Esophagus (tissue), 2 donors: ENCODE results near the gene SNX25. TPM values are rescaled to one million over a fixed set of nuclear protein-coding genes. Genes with fewer than 3 reads are reported as not detected.
"Not testable (repeated sequence)": the region's sequence is repeated elsewhere in the genome, so short reads cannot be mapped to it uniquely, and the experiment has no call there.

Experiments used
- H3K27ac ChIP-seq, 2 donors: one replicate each; pipeline ENCODE4 v1.5.1; 2013; ENCODE audit warnings: low read depth in 2 of 2, mild to moderate bottlenecking in 2 of 2, inconsistent platforms in 1 of 2, low read length in 1 of 2, moderate library complexity in 1 of 2
- H3K27me3 ChIP-seq, 2 donors: one replicate each; pipeline ENCODE4 v1.6.1; 2013; ENCODE audit warnings: low read length in 2 of 2, control low read depth in 1 of 2, mild to moderate bottlenecking in 1 of 2; ENCODE audit not compliant: insufficient read depth in 2 of 2, control insufficient read depth in 1 of 2
- H3K36me3 ChIP-seq, 2 donors: one replicate each; pipeline ENCODE4 v1.6.1; 2013; ENCODE audit warnings: low read length in 1 of 2; ENCODE audit not compliant: control insufficient read depth in 2 of 2, insufficient read depth in 2 of 2
- H3K4me1 ChIP-seq, 2 donors: one replicate each; pipeline ENCODE4 v1.6.1; 2013; ENCODE audit warnings: low read length in 1 of 2; ENCODE audit not compliant: control insufficient read depth in 2 of 2, insufficient read depth in 2 of 2
- H3K4me3 ChIP-seq, 2 donors: one replicate each; pipeline ENCODE4 v1.5.1; 2013; ENCODE audit warnings: low read length in 2 of 2, mild to moderate bottlenecking in 2 of 2, low read depth in 1 of 2, moderate library complexity in 1 of 2
- H3K9me3 ChIP-seq, 2 donors: one replicate each; pipeline ENCODE4 v1.6.1; 2013; ENCODE audit warnings: mild to moderate bottlenecking in 2 of 2, low read depth in 1 of 2, low read length in 1 of 2, moderate library complexity in 1 of 2; ENCODE audit not compliant: control insufficient read depth in 2 of 2, insufficient read depth in 1 of 2
- WGBS, 2 donors: extraction: QIAGEN DNeasy Blood & Tissue Kit; methylation state at CpG; one replicate each; pipeline ENCODE4 v1.1.7; 2013; 5-methylcytosine and 5-hydroxymethylcytosine counted together
- polyA plus RNA-seq, 2 donors: library from polyadenylated mRNA; stranded (reverse); fragments of 200-250 nt; gene quantifications; one replicate each; pipeline ENCODE4 v1.2.3, GENCODE V29; 2013
- donor health status: healthy with polysubstance abuse.
- donor health status: Bipolar disorder and iron deficiency.

The SNX25 gene
- polyA plus RNA-seq, 2 donors: 3.5 to 4.4 TPM

GRCh38 chr4:185358514-185358913 is 149.1 kb downstream of the SNX25 start:
- H3K4me1 ChIP-seq: no peaks in the 10 kb centered on the region
- 80 to 83% methylated on average over 4 of the region's 4 CpGs for WGBS, 2 donors
- H3K4me3 ChIP-seq: no peak overlapping the region
- no peaks in the 10 kb centered on the region for H3K9me3 ChIP-seq
- no peak overlapping the region for H3K27ac ChIP-seq
- H3K36me3 ChIP-seq: no peaks in the 10 kb centered on the region
- no peaks in the 10 kb centered on the region for H3K27me3 ChIP-seq

- no peak overlapping the region for H3K4me3 ChIP-seq
- 96% methylated on average over 4 of the region's 4 CpGs for WGBS, 2 donors
- no peaks in the 10 kb centered on the region for H3K27me3 ChIP-seq
- H3K9me3 ChIP-seq: no peaks in the 10 kb centered on the region
- no peaks in the 10 kb centered on the region for H3K4me1 ChIP-seq
- no peaks in the 10 kb centered on the region for H3K36me3 ChIP-seq
- no peak overlapping the region for H3K27ac ChIP-seq
Measured at GRCh38 chr4:185358959-185359358, 149.6 kb downstream of the SNX25 start.

DNA sequence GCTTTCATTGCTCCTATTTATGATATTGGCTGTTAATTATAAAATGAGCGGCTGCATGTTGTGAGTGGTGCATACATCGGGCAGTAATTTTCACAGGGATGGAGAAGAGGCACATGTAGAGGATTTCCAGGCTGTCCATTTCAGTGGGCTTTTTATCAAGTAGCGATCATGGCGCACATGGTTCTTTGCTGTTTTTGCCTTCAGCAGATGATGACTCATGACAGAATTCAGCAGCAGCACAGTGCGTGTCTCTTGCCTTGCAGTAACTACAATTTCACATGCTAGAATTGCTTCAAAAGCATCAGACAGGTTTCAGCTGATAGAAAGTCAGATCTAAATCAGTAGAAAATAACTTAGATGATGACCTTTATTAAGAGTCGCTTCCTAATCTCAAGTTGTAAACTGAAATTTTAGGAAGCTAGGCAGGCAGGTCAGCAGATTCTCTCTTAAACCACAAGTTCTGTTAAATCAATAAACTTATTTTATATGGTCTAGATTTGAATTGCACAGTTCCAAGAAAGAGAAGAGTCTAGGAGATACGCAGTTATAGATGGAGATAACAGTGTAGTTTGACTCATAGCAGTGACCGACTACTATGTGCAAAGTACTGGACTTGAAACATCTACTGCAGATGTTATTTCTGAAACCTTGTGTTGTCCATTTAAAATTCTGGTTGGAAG is 150.5 kb downstream of the SNX25 start:
- no peaks in the 10 kb centered on the region for H3K9me3 ChIP-seq
- no peaks in the 10 kb centered on the region for H3K27me3 ChIP-seq
- 95 to 96% methylated on average over 8 of the region's 8 CpGs for whole genome bisulfite sequencing, 2 donors
- H3K27ac ChIP-seq: no peak overlapping the region
- H3K4me1 ChIP-seq: no peaks in the 10 kb centered on the region
- H3K36me3 ChIP-seq: no peaks in the 10 kb centered on the region
- no peak overlapping the region for H3K4me3 ChIP-seq

DNA sequence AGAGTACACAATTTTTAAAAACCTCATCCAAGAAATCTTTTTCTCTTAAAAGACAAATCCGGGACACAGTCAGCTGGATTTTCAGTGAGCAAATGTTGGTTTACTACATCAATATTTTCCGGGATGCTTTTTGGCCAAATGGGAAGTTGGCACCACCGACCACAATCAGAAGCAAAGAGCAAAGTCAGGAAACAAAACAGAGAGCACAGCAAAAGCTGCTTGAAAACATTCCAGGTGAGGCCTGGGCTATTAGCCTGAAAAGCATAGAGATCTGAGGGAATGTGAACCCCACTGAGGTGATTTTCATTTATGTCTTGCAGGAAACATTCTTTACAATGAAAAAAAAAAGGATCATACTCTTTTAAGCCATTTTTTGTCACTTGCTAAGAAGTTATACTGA is 152.5 kb downstream of the SNX25 start:
- 76 to 82% methylated on average over 3 of the region's 3 CpGs for WGBS, 2 donors
- no peak overlapping the region for H3K27ac ChIP-seq
- H3K4me3 ChIP-seq: no peak overlapping the region
- H3K27me3 ChIP-seq: no peaks in the 10 kb centered on the region
- H3K9me3 ChIP-seq: no peaks in the 10 kb centered on the region
- no peaks in the 10 kb centered on the region for H3K36me3 ChIP-seq
- no peaks in the 10 kb centered on the region for H3K4me1 ChIP-seq

- H3K27me3 ChIP-seq, H3K4me3 ChIP-seq, H3K27ac ChIP-seq, H3K36me3 ChIP-seq, H3K4me1 ChIP-seq, H3K9me3 ChIP-seq: not testable (repeated sequence)
- 74 to 83% methylated on average over 6 of the region's 6 CpGs for WGBS, 2 donors
Measured at GRCh38 chr4:185362570-185362969, 153.2 kb downstream of the SNX25 start.

GRCh38 chr4:185363251-185363650 is 153.9 kb downstream of the SNX25 start:
- no peaks in the 10 kb centered on the region for H3K4me1 ChIP-seq
- H3K4me3 ChIP-seq: no peak overlapping the region
- H3K27me3 ChIP-seq: no peaks in the 10 kb centered on the region
- no peak overlapping the region for H3K27ac ChIP-seq
- no peaks in the 10 kb centered on the region for H3K9me3 ChIP-seq
- WGBS, 2 donors: 69 to 71% methylated on average over 3 of the region's 3 CpGs
- H3K36me3 ChIP-seq: peaks cover 0 to 2% of the 10 kb centered on the region in 2 donors

DNA sequence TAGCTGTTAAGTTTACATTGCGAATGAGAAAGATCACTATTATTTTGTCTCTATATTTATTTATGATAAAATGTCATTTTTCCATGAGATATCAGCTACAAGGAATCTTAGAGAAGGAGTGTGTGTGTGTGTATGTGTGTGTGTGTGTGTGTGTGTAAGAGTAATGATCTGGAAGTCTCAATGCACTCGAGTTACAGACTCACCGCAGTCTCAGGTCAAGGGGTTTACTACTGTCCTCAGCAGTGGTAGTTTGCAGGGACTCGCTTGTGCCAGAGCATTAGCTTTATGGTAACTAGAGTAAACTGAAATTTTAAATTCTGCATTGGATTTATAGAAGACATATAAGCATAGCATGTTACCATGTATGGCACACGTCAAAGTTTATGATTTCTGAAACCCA is 155.5 kb downstream of the SNX25 start:
- no peak overlapping the region for H3K4me3 ChIP-seq
- WGBS, 2 donors: 93 to 96% methylated on average over 5 of the region's 5 CpGs

DNA sequence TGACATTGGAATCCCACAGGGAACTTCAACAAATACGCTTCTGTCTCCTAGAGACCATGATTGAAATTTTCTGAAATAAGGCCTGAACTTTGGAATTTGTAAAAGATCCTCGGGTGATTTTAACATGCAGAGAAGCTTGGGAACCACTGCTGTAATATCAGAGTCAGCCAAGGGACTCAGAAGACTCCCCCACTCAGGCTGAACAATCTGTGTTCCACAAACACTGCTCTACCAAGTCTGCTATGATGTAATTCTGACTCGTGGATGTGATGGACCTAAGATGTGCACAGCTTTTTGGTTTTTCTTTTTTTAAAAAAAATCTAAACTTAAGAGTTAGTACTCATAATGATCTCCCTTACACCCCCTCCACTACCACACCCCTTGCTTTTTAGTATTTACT is 160.3 kb downstream of the SNX25 start:
- Histone ChIP-seq H3K4me1 (no peaks in the 10 kb centered on the region), H3K9me3 (no peaks in the 10 kb centered on the region), H3K27ac (no peak overlapping the region), H3K4me3 (no peak overlapping the region), H3K36me3 (peaks cover 0 to 9% of the 10 kb centered on the region in 2 donors), H3K27me3 (no peaks in the 10 kb centered on the region)
- 80 to 86% methylated on average over 3 of the region's 3 CpGs for WGBS, 2 donors

More for the DNA sequence above, 155.5 kb downstream of the SNX25 start:
- H3K36me3 ChIP-seq: peaks cover 0 to 3% of the 10 kb centered on the region in 2 donors
- H3K27ac ChIP-seq: no peak overlapping the region
- H3K27me3 ChIP-seq: no peaks in the 10 kb centered on the region
- no peaks in the 10 kb centered on the region for H3K9me3 ChIP-seq
- H3K4me1 ChIP-seq: no peaks in the 10 kb centered on the region

- Histone ChIP-seq H3K9me3 (no peaks in the 10 kb centered on the region), H3K27ac (no peak overlapping the region), H3K27me3 (no peaks in the 10 kb centered on the region), H3K4me1 (no peaks in the 10 kb centered on the region), H3K4me3 (no peak overlapping the region), H3K36me3 (peaks cover 0 to 9% of the 10 kb centered on the region in 2 donors)
- WGBS, 2 donors: 97 to 99% methylated on average over 11 of the region's 11 CpGs
Measured at GRCh38 chr4:185370268-185370949, 161.0 kb downstream of the SNX25 start.

DNA sequence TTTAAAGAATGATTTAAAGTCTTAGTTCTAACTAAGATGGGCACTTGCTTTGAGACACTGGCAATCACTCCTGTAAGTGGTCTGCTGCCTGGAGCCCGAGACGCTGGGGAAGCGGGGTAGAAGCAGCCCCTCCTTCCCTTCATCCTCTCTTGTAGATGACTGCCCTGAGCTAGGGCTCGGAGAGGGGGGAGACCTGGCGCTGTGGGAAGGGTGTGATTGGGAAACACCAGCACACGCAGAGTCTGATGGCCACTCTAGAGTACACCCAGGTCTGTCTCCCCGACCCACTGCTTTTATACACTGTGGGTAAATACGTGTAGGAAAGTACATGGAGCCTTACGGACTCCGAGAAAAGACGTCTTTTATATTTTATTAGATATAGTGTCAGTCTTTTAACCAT is 162.3 kb downstream of the SNX25 start:
- peaks cover 0 to 9% of the 10 kb centered on the region in 2 donors for H3K36me3 ChIP-seq
- H3K27me3 ChIP-seq: no peaks in the 10 kb centered on the region
- no peaks in the 10 kb centered on the region for H3K9me3 ChIP-seq
- no peak overlapping the region for H3K4me3 ChIP-seq
- no peak overlapping the region for H3K27ac ChIP-seq
- 96 to 99% methylated on average over 11 of the region's 11 CpGs for WGBS, 2 donors
- H3K4me1 ChIP-seq: no peaks in the 10 kb centered on the region
